Neutrophil (primary cell): ENCODE data around the gene COL8A1.

Experiments used
- H3K27ac ChIP-seq: fragments of 200-600 bp; sonication (generic); 2 replicates; pipeline ENCODE4 v1.5.1; 2016; ENCODE audit warnings: mild to moderate bottlenecking, moderate library complexity
- H3K27me3 ChIP-seq: fragments of 200-600 bp; sonication (generic); 2 replicates; pipeline ENCODE4 v1.6.0; 2016; ENCODE audit warnings: mild to moderate bottlenecking
- H3K36me3 ChIP-seq: fragments of 200-600 bp; sonication (generic); 2 replicates; pipeline ENCODE4 v1.5.1; 2017
- H3K4me1 ChIP-seq, 2 experiments: fragments of 200-600 bp in 1 of 2; sonication (generic) in 1 of 2; 1 replicate in 1 of 2; 2 replicates in 1 of 2; pipeline versions ENCODE4 v1.5.1 to v1.6.1; 2013 to 2016; ENCODE audit warnings: low read depth in 1 of 2, low read length in 1 of 2, mild to moderate bottlenecking in 1 of 2, moderate library complexity in 1 of 2; ENCODE audit not compliant: control insufficient read depth in 1 of 2, insufficient read depth in 1 of 2
- H3K4me3 ChIP-seq, 2 experiments: fragments of 200-600 bp in 1 of 2; sonication (generic) in 1 of 2; 1 replicate in 1 of 2; 2 replicates in 1 of 2; pipeline ENCODE4 v1.5.1; 2013 to 2016; ENCODE audit warnings: low read depth in 1 of 2, low read length in 1 of 2, mild to moderate bottlenecking in 1 of 2, moderate library complexity in 1 of 2
- H3K9me3 ChIP-seq: fragments of 200-600 bp; sonication (generic); 2 replicates; pipeline ENCODE4 v1.5.1; 2016
- TF ChIP-seq, protein P1 (sequence below): fragments of 200-600 bp; sonication (generic); IDR thresholded peaks from 2 replicates; pipeline ENCODE4 v1.5.1; 2016; ENCODE audit warnings: antibody characterized with exemption

The COL8A1 gene

GRCh38 chr3:99651531-99651930 is 13.1 kb downstream of the COL8A1 start:
- no peaks in the 10 kb centered on the region for H3K36me3 ChIP-seq
- TF ChIP-seq, protein P1, sequence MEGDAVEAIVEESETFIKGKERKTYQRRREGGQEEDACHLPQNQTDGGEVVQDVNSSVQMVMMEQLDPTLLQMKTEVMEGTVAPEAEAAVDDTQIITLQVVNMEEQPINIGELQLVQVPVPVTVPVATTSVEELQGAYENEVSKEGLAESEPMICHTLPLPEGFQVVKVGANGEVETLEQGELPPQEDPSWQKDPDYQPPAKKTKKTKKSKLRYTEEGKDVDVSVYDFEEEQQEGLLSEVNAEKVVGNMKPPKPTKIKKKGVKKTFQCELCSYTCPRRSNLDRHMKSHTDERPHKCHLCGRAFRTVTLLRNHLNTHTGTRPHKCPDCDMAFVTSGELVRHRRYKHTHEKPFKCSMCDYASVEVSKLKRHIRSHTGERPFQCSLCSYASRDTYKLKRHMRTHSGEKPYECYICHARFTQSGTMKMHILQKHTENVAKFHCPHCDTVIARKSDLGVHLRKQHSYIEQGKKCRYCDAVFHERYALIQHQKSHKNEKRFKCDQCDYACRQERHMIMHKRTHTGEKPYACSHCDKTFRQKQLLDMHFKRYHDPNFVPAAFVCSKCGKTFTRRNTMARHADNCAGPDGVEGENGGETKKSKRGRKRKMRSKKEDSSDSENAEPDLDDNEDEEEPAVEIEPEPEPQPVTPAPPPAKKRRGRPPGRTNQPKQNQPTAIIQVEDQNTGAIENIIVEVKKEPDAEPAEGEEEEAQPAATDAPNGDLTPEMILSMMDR: no peak
- H3K4me3 ChIP-seq: no peak overlapping the region
- H3K9me3 ChIP-seq: no peaks in the 10 kb centered on the region
- H3K4me1 ChIP-seq: no peaks in the 10 kb centered on the region
- H3K27me3 ChIP-seq: no peaks in the 10 kb centered on the region
- no peak overlapping the region for H3K27ac ChIP-seq

DNA sequence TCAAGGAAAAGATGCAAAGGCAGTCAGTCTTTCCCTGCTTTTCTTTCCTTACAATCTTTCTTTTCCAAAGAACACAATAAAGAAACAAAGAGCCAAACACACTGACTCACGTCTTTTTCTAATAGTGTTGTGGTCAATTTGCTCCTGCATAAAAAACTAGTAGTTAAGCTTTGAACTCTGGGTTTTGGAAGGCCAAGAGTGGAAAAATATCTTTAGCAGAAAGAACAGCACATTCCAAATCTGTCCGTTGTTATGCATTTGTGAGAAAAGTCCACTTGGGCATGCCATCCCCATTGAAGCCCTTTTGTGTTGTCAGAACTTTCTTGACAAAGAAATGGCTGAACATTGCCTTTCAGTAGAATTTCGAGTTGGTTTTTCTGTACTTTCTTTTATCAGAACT is 18.2 kb downstream of the COL8A1 start:
- Histone ChIP-seq H3K9me3 (no peaks in the 10 kb centered on the region), H3K36me3 (no peaks in the 10 kb centered on the region), H3K27ac (no peak overlapping the region), H3K4me3 (no peak overlapping the region), H3K4me1 (no peaks in the 10 kb centered on the region), H3K27me3 (no peaks in the 10 kb centered on the region)
- TF ChIP-seq, protein P1: no peak

DNA sequence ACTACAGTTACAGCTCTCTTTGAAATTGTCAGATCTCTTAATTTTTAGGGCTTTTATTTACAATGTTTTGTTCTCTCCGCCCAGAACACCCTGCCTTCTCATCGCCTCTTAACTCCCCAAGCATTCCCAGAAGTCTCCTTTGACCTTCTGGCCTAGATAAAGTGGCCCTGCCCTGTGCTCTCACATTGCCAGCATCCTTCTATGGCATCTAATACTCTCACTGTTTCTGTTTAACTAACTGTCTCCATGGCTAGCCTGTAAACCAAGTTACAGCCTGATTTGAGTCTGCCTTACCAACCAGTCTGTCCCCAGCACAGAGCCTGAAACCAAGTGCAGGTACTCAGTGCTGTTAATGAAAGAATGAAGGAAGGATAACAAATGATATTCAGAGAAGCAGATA is 19.9 kb downstream of the COL8A1 start:
- Histone ChIP-seq H3K9me3 (no peaks in the 10 kb centered on the region), H3K27ac (no peak overlapping the region), H3K4me1 (no peaks in the 10 kb centered on the region), H3K27me3 (no peaks in the 10 kb centered on the region), H3K36me3 (no peaks in the 10 kb centered on the region), H3K4me3 (no peak overlapping the region)
- TF ChIP-seq, protein P1: no peak

GRCh38 chr3:99659032-99659431 is 20.6 kb downstream of the COL8A1 start:
- no peak overlapping the region for H3K4me3 ChIP-seq
- H3K9me3 ChIP-seq: no peaks in the 10 kb centered on the region
- H3K4me1 ChIP-seq: no peaks in the 10 kb centered on the region
- H3K36me3 ChIP-seq: no peaks in the 10 kb centered on the region
- no peak overlapping the region for H3K27ac ChIP-seq
- TF ChIP-seq, protein P1: no peak
- no peaks in the 10 kb centered on the region for H3K27me3 ChIP-seq

GRCh38 chr3:99659951-99660350 is 21.6 kb downstream of the COL8A1 start:
- TF ChIP-seq, protein P1: no peak
- Histone ChIP-seq H3K4me3 (no peak overlapping the region), H3K9me3 (no peaks in the 10 kb centered on the region), H3K36me3 (no peaks in the 10 kb centered on the region), H3K4me1 (no peaks in the 10 kb centered on the region), H3K27ac (no peak overlapping the region), H3K27me3 (no peaks in the 10 kb centered on the region)
